Vagina (tissue), 2 donors: Measurements from ENCODE around the gene CBLN1.

Source experiments
- POLR2A ChIP-seq, 2 donors: fragments of 450-650 bp; IDR thresholded peaks; one replicate each; pipeline ENCODE4 v1.6.1; 2017; ENCODE audit warnings: antibody characterized with exemption in 2 of 2, mild to moderate bottlenecking in 2 of 2, moderate library complexity in 2 of 2
- POLR2AphosphoS5 ChIP-seq, 2 donors: sonication (generic); formaldehyde crosslinking; IDR thresholded peaks; one replicate each; pipeline ENCODE4 v1.9.0; 2017; ENCODE audit warnings: antibody characterized with exemption in 2 of 2, mild to moderate bottlenecking in 2 of 2, low read depth in 1 of 2; ENCODE audit not compliant: insufficient read depth in 1 of 2
- TF ChIP-seq, protein P1 (sequence below), 3 experiments: fragments of 450-650 bp in 2 of 3; fragments of 200-600 bp in 1 of 3; sonication (generic) in 1 of 3; IDR thresholded peaks; one replicate each; pipeline ENCODE4 v1.5.1; 2017 to 2019; ENCODE audit warnings: antibody characterized with exemption in 3 of 3, mild to moderate bottlenecking in 2 of 3, moderate library complexity in 2 of 3

DNA sequence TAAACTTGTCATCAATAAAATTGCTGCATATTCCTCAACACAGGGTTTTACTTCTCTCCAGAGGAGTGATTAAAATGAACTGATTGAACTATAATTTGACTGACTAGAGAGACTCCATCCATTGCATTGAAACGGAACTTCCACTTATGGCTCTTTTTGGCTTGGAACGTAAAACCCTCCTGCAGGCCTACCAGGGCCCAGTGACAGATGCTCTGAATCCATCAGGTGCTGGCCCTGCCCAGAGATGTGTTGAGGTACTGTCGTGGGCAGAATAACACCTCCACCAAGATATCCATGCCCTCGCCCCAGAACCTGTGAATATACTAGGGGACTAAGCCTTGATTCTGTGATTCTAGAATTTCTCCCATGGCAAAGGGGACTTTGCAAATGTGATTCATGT lies 45.4 kb downstream of the CBLN1 start:
- TF ChIP-seq, protein P1, sequence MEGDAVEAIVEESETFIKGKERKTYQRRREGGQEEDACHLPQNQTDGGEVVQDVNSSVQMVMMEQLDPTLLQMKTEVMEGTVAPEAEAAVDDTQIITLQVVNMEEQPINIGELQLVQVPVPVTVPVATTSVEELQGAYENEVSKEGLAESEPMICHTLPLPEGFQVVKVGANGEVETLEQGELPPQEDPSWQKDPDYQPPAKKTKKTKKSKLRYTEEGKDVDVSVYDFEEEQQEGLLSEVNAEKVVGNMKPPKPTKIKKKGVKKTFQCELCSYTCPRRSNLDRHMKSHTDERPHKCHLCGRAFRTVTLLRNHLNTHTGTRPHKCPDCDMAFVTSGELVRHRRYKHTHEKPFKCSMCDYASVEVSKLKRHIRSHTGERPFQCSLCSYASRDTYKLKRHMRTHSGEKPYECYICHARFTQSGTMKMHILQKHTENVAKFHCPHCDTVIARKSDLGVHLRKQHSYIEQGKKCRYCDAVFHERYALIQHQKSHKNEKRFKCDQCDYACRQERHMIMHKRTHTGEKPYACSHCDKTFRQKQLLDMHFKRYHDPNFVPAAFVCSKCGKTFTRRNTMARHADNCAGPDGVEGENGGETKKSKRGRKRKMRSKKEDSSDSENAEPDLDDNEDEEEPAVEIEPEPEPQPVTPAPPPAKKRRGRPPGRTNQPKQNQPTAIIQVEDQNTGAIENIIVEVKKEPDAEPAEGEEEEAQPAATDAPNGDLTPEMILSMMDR (IDR thresholded peaks at IDR 0.05) = no peak
- TF ChIP-seq POLR2AphosphoS5 (IDR thresholded peaks at IDR 0.05; ENCODE audit: insufficient read depth in 1 of 2, low read depth in 1 of 2) = no peak
- no peak for TF ChIP-seq POLR2A (IDR thresholded peaks at IDR 0.05)
